H1 (cell line): ENCODE measurements around the gene JPH2. TPM values are rescaled to one million over a fixed set of nuclear protein-coding genes. Genes with fewer than 3 reads are reported as not detected.

ENCODE experiments used
- CTCF ChIA-PET: fragments of 300-600 bp; sonication (Branson Sonifier 250); formaldehyde crosslinking; loops from one replicate; lab custom pipeline; 2021; ENCODE audit not compliant: partially characterized antibody; lab: Charles Lee
- POLR2A ChIA-PET: fragments of 300-600 bp; sonication (Branson Sonifier 250); formaldehyde crosslinking; loops from one replicate; lab custom pipeline; 2021; ENCODE audit warnings: inconsistent platforms; ENCODE audit not compliant: partially characterized antibody; lab: Charles Lee
- DNase-seq, 2 experiments: peaks; one replicate each; pipeline versions ENCODE4 v3.0.0 to v3.0.0-alpha.2; 2010 to 2022; ENCODE audit warnings: low spot score in 2 of 2, low read depth in 1 of 2, mixed read lengths in 1 of 2
- FAIRE-seq: peaks from 2 replicates; lab custom pipeline; 2011; peaks lifted over from hg19 to GRCh38; lab: Jason Lieb, UNC
- H2AFZ ChIP-seq: 2 replicates; pipeline ENCODE4 v1.8.1; 2012; ENCODE audit warnings: low read length, inconsistent platforms
- H2AK5ac ChIP-seq: 2 replicates; pipeline ENCODE4 v1.6.1; 2013; ENCODE audit warnings: low read depth, low read length
- H2BK120ac ChIP-seq: replicated peaks from 2 replicates; pipeline ENCODE3; 2013; ENCODE audit warnings: low read depth, low read length, inconsistent platforms
- H2BK12ac ChIP-seq: 2 replicates; pipeline ENCODE4 v1.6.1; 2013; ENCODE audit warnings: low read depth, low read length
- H2BK15ac ChIP-seq: 2 replicates; pipeline ENCODE4 v1.6.1; 2013; ENCODE audit warnings: low read length
- H2BK20ac ChIP-seq: 2 replicates; pipeline ENCODE4 v1.6.1; 2013; ENCODE audit warnings: low read length
- H2BK5ac ChIP-seq: 2 replicates; pipeline ENCODE4 v1.6.1; 2013; ENCODE audit warnings: low read depth, low read length
- H3K14ac ChIP-seq: 2 replicates; pipeline ENCODE4 v1.6.1; 2013; ENCODE audit warnings: inconsistent platforms; ENCODE audit not compliant: insufficient read length
- H3K18ac ChIP-seq: 2 replicates; pipeline ENCODE4 v1.6.1; 2013; ENCODE audit warnings: low read length; ENCODE audit errors: extremely low read depth
- H3K23ac ChIP-seq: 2 replicates; pipeline ENCODE4 v1.6.1; 2013; ENCODE audit warnings: inconsistent platforms; ENCODE audit not compliant: insufficient read length
- H3K23me2 ChIP-seq: 2 replicates; pipeline ENCODE4 v1.6.1; 2013; ENCODE audit warnings: low read depth, low read length
- H3K27ac ChIP-seq: 2 replicates; pipeline ENCODE4 v1.6.1; 2011; ENCODE audit warnings: low read depth, low read length, inconsistent platforms
- H3K27me3 ChIP-seq, 4 experiments: replicated peaks in 1 of 4; 1 replicate in 1 of 4; 2 replicates in 3 of 4; pipeline versions ENCODE4 v1.6.1 to v1.8.1; 2011 to 2013; ENCODE audit warnings: low read length in 3 of 4, mild to moderate bottlenecking in 3 of 4, inconsistent platforms in 2 of 4, mixed read lengths in 2 of 4, moderate library complexity in 1 of 4; ENCODE audit not compliant: control insufficient read depth in 3 of 4, insufficient read depth in 3 of 4; ENCODE audit errors: extremely low read depth in 1 of 4
- H3K36me3 ChIP-seq, 4 experiments: 2 replicates each; pipeline versions ENCODE4 v1.6.1 to v1.8.1; 2011 to 2013; ENCODE audit warnings: mild to moderate bottlenecking in 4 of 4, low read length in 3 of 4, moderate library complexity in 2 of 4, control low read depth in 1 of 4, inconsistent platforms in 1 of 4; ENCODE audit not compliant: insufficient read depth in 4 of 4, control insufficient read depth in 2 of 4
- H3K4ac ChIP-seq: replicated peaks from 2 replicates; pipeline ENCODE3; 2013; ENCODE audit warnings: low read length, low read depth, mixed read lengths, inconsistent platforms; ENCODE audit not compliant: insufficient read length
- H3K4me1 ChIP-seq, 4 experiments: replicated peaks in 1 of 4; 1 replicate in 1 of 4; 2 replicates in 3 of 4; pipeline versions ENCODE4 v1.6.1 to v1.8.1; 2011 to 2013; ENCODE audit warnings: low read length in 3 of 4, inconsistent platforms in 2 of 4, mixed read lengths in 1 of 4; ENCODE audit not compliant: insufficient read depth in 4 of 4, control insufficient read depth in 3 of 4
- H3K4me2 ChIP-seq, 2 experiments: 2 replicates each; pipeline versions ENCODE4 v1.6.1 to v1.8.1; 2011 to 2013; ENCODE audit warnings: low read depth in 2 of 2, low read length in 2 of 2, control low read depth in 1 of 2, inconsistent platforms in 1 of 2, mild to moderate bottlenecking in 1 of 2; ENCODE audit not compliant: insufficient read depth in 1 of 2
- H3K4me3 ChIP-seq, 4 experiments: fragments of 200-600, 300-600 bp in 1 of 4; sonication (generic), shearing (Covaris generic), sonication (Bioruptor Twin) in 1 of 4; 2 replicates each; pipeline versions ENCODE4 v1.5.1 to v1.8.1; 2011 to 2016; ENCODE audit warnings: low read length in 4 of 4, low read depth in 3 of 4, control low read depth in 2 of 4, inconsistent platforms in 2 of 4, mild to moderate bottlenecking in 2 of 4, mixed read lengths in 1 of 4, moderate library complexity in 1 of 4; ENCODE audit not compliant: insufficient read depth in 2 of 4; ENCODE audit errors: extremely low read depth in 1 of 4
- H3K56ac ChIP-seq: replicated peaks from 2 replicates; pipeline ENCODE3; 2013; ENCODE audit warnings: low read depth, mild to moderate bottlenecking, mixed read lengths, low read length, inconsistent platforms; ENCODE audit not compliant: insufficient read length
- H3K79me1 ChIP-seq: 2 replicates; pipeline ENCODE4 v1.6.1; 2013; ENCODE audit warnings: low read depth, low read length, control low read depth
- H3K79me2 ChIP-seq, 2 experiments: 2 replicates each; pipeline versions ENCODE4 v1.6.1 to v1.8.1; 2012 to 2013; ENCODE audit warnings: low read length in 2 of 2, mild to moderate bottlenecking in 2 of 2, inconsistent platforms in 1 of 2; ENCODE audit not compliant: insufficient read depth in 2 of 2, control insufficient read depth in 1 of 2
- H3K9ac ChIP-seq, 4 experiments: replicated peaks in 1 of 4; 1 replicate in 1 of 4; 2 replicates in 3 of 4; pipeline versions ENCODE4 v1.6.1 to v1.8.1; 2011 to 2013; ENCODE audit warnings: low read depth in 3 of 4, low read length in 3 of 4, control low read depth in 2 of 4, mild to moderate bottlenecking in 2 of 4, moderate library complexity in 2 of 4, inconsistent platforms in 1 of 4; ENCODE audit errors: extremely low read depth in 1 of 4
- H3K9me3 ChIP-seq, 2 experiments: 2 replicates each; pipeline versions ENCODE4 v1.6.1 to v1.8.1; 2012 to 2013; ENCODE audit warnings: mild to moderate bottlenecking in 2 of 2, moderate library complexity in 2 of 2, control low read depth in 1 of 2, inconsistent platforms in 1 of 2, low read depth in 1 of 2, low read length in 1 of 2, mixed read lengths in 1 of 2; ENCODE audit not compliant: insufficient read depth in 2 of 2
- H4K20me1 ChIP-seq, 2 experiments: replicated peaks in 1 of 2; 2 replicates each; pipeline versions ENCODE3 to v1.8.1; 2011 to 2013; ENCODE audit warnings: inconsistent platforms in 2 of 2, low read length in 2 of 2, mild to moderate bottlenecking in 1 of 2; ENCODE audit not compliant: insufficient read depth in 2 of 2, control insufficient read depth in 1 of 2
- H4K5ac ChIP-seq: 2 replicates; pipeline ENCODE4 v1.6.1; 2013; ENCODE audit warnings: low read length, low read depth, mixed read lengths, inconsistent platforms; ENCODE audit not compliant: insufficient read length
- H4K8ac ChIP-seq: 2 replicates; pipeline ENCODE4 v1.8.0; 2013; ENCODE audit warnings: mild to moderate bottlenecking, moderate library complexity, low read length, inconsistent platforms; ENCODE audit not compliant: insufficient read depth; ENCODE audit errors: extremely low read depth
- H4K91ac ChIP-seq: replicated peaks from 2 replicates; pipeline ENCODE3; 2013; ENCODE audit warnings: low read length, mixed read lengths, inconsistent platforms; ENCODE audit not compliant: insufficient read length
- NRF1 ChIP-seq: IDR thresholded peaks from 2 replicates; pipeline ENCODE4 v1.6.1; 2011; ENCODE audit warnings: mild to moderate bottlenecking, low read depth, low read length, improper control_type of control experiment
- SIX5 ChIP-seq: IDR thresholded peaks from 2 replicates; pipeline ENCODE4 v1.6.1; 2011; ENCODE audit warnings: mild to moderate bottlenecking, low read depth, low read length
- WGBS, 2 experiments: shearing (Covaris generic) in 1 of 2; methylation state at CpG; one replicate each; pipeline versions ENCODE4 v1.1.6 to v1.1.7; 2013 to 2015; ENCODE audit warnings: low lambda C conversion rate in 2 of 2, mixed read lengths in 2 of 2, inconsistent platforms in 1 of 2, low coverage in 1 of 2, missing lambda C conversion rate in 1 of 2; ENCODE audit not compliant: insufficient replicate concordance in 2 of 2, insufficient coverage in 1 of 2, insufficient read length in 1 of 2; ENCODE audit errors: extremely low coverage in 1 of 2, missing lambda C conversion rate in 1 of 2; 5-methylcytosine and 5-hydroxymethylcytosine counted together
- polyA plus RNA-seq, 7 experiments: library from polyadenylated mRNA; depleted of rRNA in 3 of 7; stranded (reverse) in 5 of 7; unstranded in 2 of 7; fragments of >200 nt in 5 of 7; fragments of 200-250 nt in 2 of 7; gene quantifications; 1 replicate in 5 of 7; 2 replicates in 1 of 7; 4 replicates in 1 of 7; pipeline versions ENCODE4 v1.2.1 to v1.2.3, GENCODE V29; 2011 to 2013; ENCODE audit warnings: missing spikeins in 2 of 7, mixed read lengths in 2 of 7
- total RNA-seq: library from RNA; stranded (reverse); fragmentation: NEBNext Ultra II Directional; extraction: Animal tissue kit (Norgen Biotek cat#: 25700); gene quantifications from 2 replicates; pipeline ENCODE4 v1.2.1, GENCODE V29; 2021
- TF ChIP-seq, protein P1 (sequence below): IDR thresholded peaks from 2 replicates; pipeline ENCODE4 v1.6.1; 2011; ENCODE audit warnings: low read length, improper control_type of control experiment

JPH2 gene
- total and polyA plus RNA-seq, 2 of the 8 experiments (the other 6 are each of a cell fraction or from before 2014, with no cell fraction given), result 0.59 to 1.3 TPM

- H3K36me3 ChIP-seq, result no peaks in the 10 kb centered on the region
- H3K27me3 ChIP-seq, result no peaks in the 10 kb centered on the region
- TF ChIP-seq, protein P1, sequence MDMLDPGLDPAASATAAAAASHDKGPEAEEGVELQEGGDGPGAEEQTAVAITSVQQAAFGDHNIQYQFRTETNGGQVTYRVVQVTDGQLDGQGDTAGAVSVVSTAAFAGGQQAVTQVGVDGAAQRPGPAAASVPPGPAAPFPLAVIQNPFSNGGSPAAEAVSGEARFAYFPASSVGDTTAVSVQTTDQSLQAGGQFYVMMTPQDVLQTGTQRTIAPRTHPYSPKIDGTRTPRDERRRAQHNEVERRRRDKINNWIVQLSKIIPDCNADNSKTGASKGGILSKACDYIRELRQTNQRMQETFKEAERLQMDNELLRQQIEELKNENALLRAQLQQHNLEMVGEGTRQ, result no peak
- TF ChIP-seq SIX5 (peak; percentile 31), NRF1 (no peak)
- ChIA-PET POLR2A (interaction anchor here (0.6 to 2.3 kb wide), 5 partner anchors 19 to 95 kb away, joined by 3 to 13 read pairs (median 3); no protein-coding TSS in a partner anchor), CTCF (interaction anchor here (0.6 to 15.8 kb wide), 21 partner anchors 9 to 568 kb away, joined by 3 to 512 read pairs (median 10); partner anchors contain the start of genes FITM2 and JPH2)
- H4K91ac ChIP-seq, result no peak overlapping the region
- H3K79me1 ChIP-seq, result no peaks in the 10 kb centered on the region
- no peaks in the 10 kb centered on the region for H3K23me2 ChIP-seq
- no peak overlapping the region for H3K23ac ChIP-seq
- H3K9ac ChIP-seq, result no peak overlapping the region
- H4K20me1 ChIP-seq, result no peaks in the 10 kb centered on the region
- DNase-seq (no peak), FAIRE-seq (no peak)
- no peaks in the 10 kb centered on the region for H3K4me1 ChIP-seq
- no peak overlapping the region for H3K4ac ChIP-seq
- H2BK12ac ChIP-seq, result no peak overlapping the region
- no peak overlapping the region for H3K18ac ChIP-seq
- H2BK20ac ChIP-seq, result no peak overlapping the region
- no peak overlapping the region; the same call in 1 of the 2 replicates for H4K8ac ChIP-seq
- H4K5ac ChIP-seq, result no peak overlapping the region
- H2BK15ac ChIP-seq, result no peak overlapping the region
- WGBS, 2 experiments, result 84% methylated on average over 8 of the region's 9 CpGs; no CpG with 5 or more reads in 1 of the 2 experiments
- H3K56ac ChIP-seq, result no peak overlapping the region
- H3K4me3 ChIP-seq, result no peak overlapping the region
- H2BK5ac ChIP-seq, result no peak overlapping the region
- no peak overlapping the region for H2AK5ac ChIP-seq
- H3K9me3 ChIP-seq, result no peaks in the 10 kb centered on the region
- no peak overlapping the region for H3K14ac ChIP-seq
- H3K4me2 ChIP-seq, result no peak overlapping the region
- no peak overlapping the region for H3K27ac ChIP-seq
- H2BK120ac ChIP-seq, result no peak overlapping the region
- no peaks in the 10 kb centered on the region for H3K79me2 ChIP-seq
- no peak overlapping the region for H2AFZ ChIP-seq
Observed at GRCh38 chr20:44118185-44119033, 68.6 kb downstream of the JPH2 start.
